Prostate gland (tissue), 2 donors: ENCODE data around the gene PLCB1. TPM values are rescaled to one million over a fixed set of nuclear protein-coding genes. Genes with fewer than 3 reads are reported as not detected.

Source experiments
- DNase-seq: peaks from one replicate; pipeline ENCODE4 v3.0.0-alpha.2; 2019; ENCODE audit warnings: low spot score
- H3K27ac ChIP-seq, 2 donors: fragments of 200-600 bp; sonication (generic); 2 replicates each; pipeline ENCODE4 v1.5.1; 2017 to 2019
- H3K27me3 ChIP-seq: fragments of 200-600 bp; sonication (generic); replicated peaks from 2 replicates; pipeline ENCODE4 v1.5.1; 2019; ENCODE audit not compliant: insufficient read depth
- H3K36me3 ChIP-seq, 2 donors: fragments of 200-600 bp; sonication (generic); 1 replicate in 1 of 2; 2 replicates in 1 of 2; pipeline versions ENCODE4 v1.5.1 to v1.8.1; 2017 to 2019
- H3K4me1 ChIP-seq: fragments of 200-600 bp; sonication (generic); replicated peaks from 2 replicates; pipeline ENCODE4 v1.5.1; 2019
- H3K4me3 ChIP-seq, 2 donors: fragments of 200-600 bp; sonication (generic); 2 replicates each; pipeline ENCODE4 v1.5.1; 2017 to 2019
- H3K9me3 ChIP-seq: fragments of 200-600 bp; sonication (generic); 2 replicates; pipeline ENCODE4 v1.5.1; 2017
- POLR2A ChIP-seq: fragments of 450-650 bp; IDR thresholded peaks from one replicate; pipeline ENCODE4 v1.6.1; 2016; ENCODE audit warnings: antibody characterized with exemption, mild to moderate bottlenecking
- POLR2AphosphoS5 ChIP-seq: sonication (generic); formaldehyde crosslinking; IDR thresholded peaks from one replicate; pipeline ENCODE4 v1.6.1; 2017; ENCODE audit warnings: antibody characterized with exemption
- WGBS: methylation state at CpG from one replicate; pipeline ENCODE4 v1.1.5; 2018; 5-methylcytosine and 5-hydroxymethylcytosine counted together
- intact Hi-C: fragments of 100-400 bp; cut with DNase I; formaldehyde crosslinking; loops from one replicate; pipeline ENCODE4 v1.14.2; 2022
- total RNA-seq, 2 donors: library from RNA; depleted of rRNA; stranded (reverse); fragments of >200 nt; gene quantifications; one replicate each; pipeline ENCODE4 v1.1.0, GENCODE V29; 2016
- TF ChIP-seq, protein P1 (sequence below), 4 experiments: fragments of 200-600 bp in 2 of 4; fragments of 450-650 bp in 2 of 4; sonication (generic) in 2 of 4; IDR thresholded peaks; 1 replicate in 3 of 4; 2 replicates in 1 of 4; pipeline ENCODE4 v1.5.1; 2016 to 2019; ENCODE audit warnings: antibody characterized with exemption in 4 of 4, mild to moderate bottlenecking in 2 of 4, moderate library complexity in 2 of 4

Gene PLCB1
- total RNA-seq, 2 donors from 2014 or later: 24.3 to 26.3 TPM

DNA sequence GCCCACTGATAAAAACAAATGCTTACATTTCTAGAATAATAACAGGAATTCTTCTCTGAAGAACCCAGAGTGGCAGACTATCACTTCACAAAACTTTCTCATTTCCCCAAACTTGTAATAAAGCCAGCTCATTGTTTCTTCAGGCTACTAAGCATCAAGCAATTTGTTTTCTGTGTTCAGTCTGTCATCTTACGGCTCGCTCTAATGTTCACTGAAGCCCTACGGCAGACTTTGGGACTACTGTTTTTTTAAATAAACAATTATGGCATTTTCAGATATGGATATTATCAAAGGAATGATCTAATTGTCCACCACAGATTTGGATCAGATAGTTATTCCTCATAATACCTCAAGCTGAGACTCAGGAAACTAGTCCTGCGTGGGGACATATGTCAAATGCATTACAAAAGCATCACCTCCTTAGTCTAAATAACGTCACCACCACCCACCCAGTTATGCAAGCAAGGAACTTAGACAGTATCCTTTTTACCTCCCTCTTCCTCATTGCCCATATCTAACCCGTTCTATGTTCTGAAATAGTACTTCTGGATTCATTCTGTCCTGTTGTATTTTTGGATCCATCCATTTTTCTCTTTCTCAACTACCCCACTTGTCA lies 415.1 kb downstream of the PLCB1 start:
- Histone ChIP-seq H3K27me3 (no peaks in the 10 kb centered on the region), H3K36me3 (no peaks in the 10 kb centered on the region), H3K4me3 (no peak overlapping the region), H3K9me3 (no peaks in the 10 kb centered on the region), H3K27ac (no peak overlapping the region), H3K4me1 (no peaks in the 10 kb centered on the region)
- no peak for DNase-seq
- no peak for TF ChIP-seq POLR2A
- TF ChIP-seq, protein P1, sequence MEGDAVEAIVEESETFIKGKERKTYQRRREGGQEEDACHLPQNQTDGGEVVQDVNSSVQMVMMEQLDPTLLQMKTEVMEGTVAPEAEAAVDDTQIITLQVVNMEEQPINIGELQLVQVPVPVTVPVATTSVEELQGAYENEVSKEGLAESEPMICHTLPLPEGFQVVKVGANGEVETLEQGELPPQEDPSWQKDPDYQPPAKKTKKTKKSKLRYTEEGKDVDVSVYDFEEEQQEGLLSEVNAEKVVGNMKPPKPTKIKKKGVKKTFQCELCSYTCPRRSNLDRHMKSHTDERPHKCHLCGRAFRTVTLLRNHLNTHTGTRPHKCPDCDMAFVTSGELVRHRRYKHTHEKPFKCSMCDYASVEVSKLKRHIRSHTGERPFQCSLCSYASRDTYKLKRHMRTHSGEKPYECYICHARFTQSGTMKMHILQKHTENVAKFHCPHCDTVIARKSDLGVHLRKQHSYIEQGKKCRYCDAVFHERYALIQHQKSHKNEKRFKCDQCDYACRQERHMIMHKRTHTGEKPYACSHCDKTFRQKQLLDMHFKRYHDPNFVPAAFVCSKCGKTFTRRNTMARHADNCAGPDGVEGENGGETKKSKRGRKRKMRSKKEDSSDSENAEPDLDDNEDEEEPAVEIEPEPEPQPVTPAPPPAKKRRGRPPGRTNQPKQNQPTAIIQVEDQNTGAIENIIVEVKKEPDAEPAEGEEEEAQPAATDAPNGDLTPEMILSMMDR (IDR thresholded peaks at IDR 0.05): no peak
- 70% methylated on average over 6 of the region's 6 CpGs for WGBS
- intact Hi-C loops: no loop called here

DNA sequence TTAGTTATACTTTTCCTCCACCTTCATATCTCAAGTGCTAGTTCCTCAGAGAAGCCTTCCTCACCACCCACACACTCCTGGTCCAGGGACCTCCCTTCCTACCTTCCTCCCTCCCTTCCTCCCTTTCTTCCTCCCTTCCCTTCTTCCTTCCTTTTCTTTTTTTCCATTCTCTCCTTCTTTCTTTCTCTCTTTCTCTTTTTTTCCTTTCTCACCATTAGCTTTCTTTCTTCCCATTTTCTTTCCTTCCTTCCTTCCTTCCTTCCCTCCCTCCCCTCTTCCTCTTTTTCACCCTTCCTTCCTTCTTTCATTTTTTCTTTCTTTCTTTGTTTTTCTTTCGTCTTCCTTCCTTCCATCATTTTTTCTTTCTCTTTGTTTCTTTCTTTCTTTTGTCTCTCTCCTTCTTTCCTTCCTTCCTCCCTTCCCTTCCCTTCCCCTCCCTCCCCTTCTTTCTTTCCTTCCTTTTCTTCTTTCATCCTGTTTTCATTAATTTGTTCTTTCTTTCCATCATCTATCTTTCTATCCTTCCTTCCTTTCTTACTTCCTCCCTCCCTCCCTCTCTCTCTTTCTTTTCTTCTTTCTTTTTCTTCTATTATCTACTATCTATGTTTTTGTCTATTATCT lies 416.0 kb downstream of the PLCB1 start:
- Histone ChIP-seq H3K27me3 (no peaks in the 10 kb centered on the region), H3K36me3 (no peaks in the 10 kb centered on the region), H3K4me1 (no peaks in the 10 kb centered on the region), H3K9me3 (no peaks in the 10 kb centered on the region), H3K27ac (no peak overlapping the region), H3K4me3 (no peak overlapping the region)
- DNase-seq: no peak
- TF ChIP-seq POLR2A: no peak
- TF ChIP-seq, protein P1 (IDR thresholded peaks at IDR 0.05): no peak
- TF ChIP-seq POLR2AphosphoS5: no peak
- 97% methylated on average over 1 of the region's 1 CpG for WGBS
- intact Hi-C loops: no loop called here

DNA sequence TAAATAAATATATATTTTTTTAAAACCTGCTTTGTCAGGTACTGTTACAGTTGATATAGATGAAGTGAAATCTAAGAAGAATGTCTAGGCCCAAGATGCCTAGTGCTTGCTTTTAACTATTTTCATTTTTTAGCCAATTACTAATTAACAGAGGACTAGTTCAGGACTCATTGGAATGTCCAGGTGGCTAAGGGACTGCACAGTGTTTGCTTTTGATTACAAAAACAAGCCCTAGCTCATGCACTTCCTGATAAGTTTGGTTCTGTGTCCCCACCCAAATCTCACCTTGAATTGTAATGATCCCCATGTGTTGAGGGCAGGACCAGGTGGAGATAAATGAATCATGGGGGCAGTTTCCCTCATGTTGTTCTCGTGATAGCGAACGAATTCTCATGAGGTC lies 417.1 kb downstream of the PLCB1 start:
- no peak overlapping the region for H3K4me3 ChIP-seq
- H3K36me3 ChIP-seq: no peaks in the 10 kb centered on the region
- no peak for DNase-seq
- no peaks in the 10 kb centered on the region for H3K4me1 ChIP-seq
- no peak overlapping the region for H3K27ac ChIP-seq
- TF ChIP-seq POLR2AphosphoS5 (no peak), POLR2A (no peak)
- TF ChIP-seq, protein P1 (IDR thresholded peaks at IDR 0.05): no peak
- WGBS: 99% methylated on average over 3 of the region's 3 CpGs
- intact Hi-C loops: no loop called here
- H3K27me3 ChIP-seq: no peaks in the 10 kb centered on the region
- H3K9me3 ChIP-seq: no peaks in the 10 kb centered on the region

DNA sequence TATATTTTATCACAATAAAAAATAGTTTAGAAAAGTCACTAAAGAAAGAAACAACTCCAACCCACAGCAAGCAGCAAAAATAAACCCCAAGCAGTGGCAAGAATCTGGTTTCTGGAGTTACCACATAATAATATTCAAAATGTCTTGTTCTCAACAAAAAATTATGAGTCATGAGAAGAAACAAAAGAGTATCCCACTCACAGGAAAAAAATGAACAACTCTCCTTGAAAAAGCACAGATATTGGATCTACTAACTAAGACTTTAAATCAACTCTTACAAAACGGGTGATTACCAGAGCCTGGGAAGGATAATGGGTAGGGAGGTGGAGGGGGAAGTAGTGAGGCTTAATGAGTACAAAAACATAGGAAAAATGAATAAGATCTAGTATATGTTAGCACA lies 425.6 kb downstream of the PLCB1 start:
- H3K9me3 ChIP-seq: no peaks in the 10 kb centered on the region
- no peak overlapping the region for H3K27ac ChIP-seq
- intact Hi-C loops: no loop called here
- H3K36me3 ChIP-seq: no peaks in the 10 kb centered on the region
- H3K4me1 ChIP-seq: no peaks in the 10 kb centered on the region
- H3K27me3 ChIP-seq: no peaks in the 10 kb centered on the region
- WGBS: 91% methylated on average over 1 of the region's 1 CpG
- DNase-seq: no peak
- H3K4me3 ChIP-seq: no peak overlapping the region
- TF ChIP-seq POLR2AphosphoS5: no peak

DNA sequence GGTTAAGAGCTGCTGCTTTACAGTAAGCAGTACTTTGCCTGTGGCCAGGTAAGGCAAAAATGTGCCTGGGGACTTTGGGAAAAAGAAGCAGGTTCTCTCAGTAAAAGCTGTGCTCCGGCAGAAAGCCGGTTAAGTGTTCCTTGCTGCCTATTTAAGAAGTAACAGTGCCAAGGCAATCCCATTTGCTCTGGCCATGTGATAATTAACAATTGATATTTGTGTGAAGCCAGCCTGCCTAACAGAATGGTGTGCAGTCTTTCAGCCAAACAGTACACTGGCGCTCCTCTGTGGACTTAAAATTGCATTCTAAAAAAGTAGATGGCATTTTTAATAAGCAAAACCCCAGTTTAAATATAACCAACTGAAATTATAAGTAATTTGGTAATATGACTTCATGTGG lies 430.3 kb downstream of the PLCB1 start:
- no peaks in the 10 kb centered on the region for H3K36me3 ChIP-seq
- H3K4me1 ChIP-seq: no peaks in the 10 kb centered on the region
- no peak overlapping the region for H3K27ac ChIP-seq
- H3K9me3 ChIP-seq: no peaks in the 10 kb centered on the region
- no peaks in the 10 kb centered on the region for H3K27me3 ChIP-seq
- intact Hi-C loops: no loop called here
- no peak overlapping the region for H3K4me3 ChIP-seq
- DNase-seq: no peak
- 91% methylated on average over 3 of the region's 3 CpGs for WGBS
- TF ChIP-seq, protein P1 (IDR thresholded peaks at IDR 0.05): no peak
- TF ChIP-seq POLR2AphosphoS5 (no peak), POLR2A (no peak)
